ENCODE data around the gene PNPLA1. TPM values are rescaled to one million over a fixed set of nuclear protein-coding genes. Genes with fewer than 3 reads are reported as not detected.

The PNPLA1 gene, protein sequence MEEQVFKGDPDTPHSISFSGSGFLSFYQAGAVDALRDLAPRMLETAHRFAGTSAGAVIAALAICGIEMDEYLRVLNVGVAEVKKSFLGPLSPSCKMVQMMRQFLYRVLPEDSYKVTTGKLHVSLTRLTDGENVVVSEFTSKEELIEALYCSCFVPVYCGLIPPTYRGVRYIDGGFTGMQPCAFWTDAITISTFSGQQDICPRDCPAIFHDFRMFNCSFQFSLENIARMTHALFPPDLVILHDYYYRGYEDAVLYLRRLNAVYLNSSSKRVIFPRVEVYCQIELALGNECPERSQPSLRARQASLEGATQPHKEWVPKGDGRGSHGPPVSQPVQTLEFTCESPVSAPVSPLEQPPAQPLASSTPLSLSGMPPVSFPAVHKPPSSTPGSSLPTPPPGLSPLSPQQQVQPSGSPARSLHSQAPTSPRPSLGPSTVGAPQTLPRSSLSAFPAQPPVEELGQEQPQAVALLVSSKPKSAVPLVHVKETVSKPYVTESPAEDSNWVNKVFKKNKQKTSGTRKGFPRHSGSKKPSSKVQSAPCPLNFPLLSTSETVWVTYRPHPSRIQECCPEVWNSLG
- total RNA-seq = not detected in 2 replicates

DNA sequence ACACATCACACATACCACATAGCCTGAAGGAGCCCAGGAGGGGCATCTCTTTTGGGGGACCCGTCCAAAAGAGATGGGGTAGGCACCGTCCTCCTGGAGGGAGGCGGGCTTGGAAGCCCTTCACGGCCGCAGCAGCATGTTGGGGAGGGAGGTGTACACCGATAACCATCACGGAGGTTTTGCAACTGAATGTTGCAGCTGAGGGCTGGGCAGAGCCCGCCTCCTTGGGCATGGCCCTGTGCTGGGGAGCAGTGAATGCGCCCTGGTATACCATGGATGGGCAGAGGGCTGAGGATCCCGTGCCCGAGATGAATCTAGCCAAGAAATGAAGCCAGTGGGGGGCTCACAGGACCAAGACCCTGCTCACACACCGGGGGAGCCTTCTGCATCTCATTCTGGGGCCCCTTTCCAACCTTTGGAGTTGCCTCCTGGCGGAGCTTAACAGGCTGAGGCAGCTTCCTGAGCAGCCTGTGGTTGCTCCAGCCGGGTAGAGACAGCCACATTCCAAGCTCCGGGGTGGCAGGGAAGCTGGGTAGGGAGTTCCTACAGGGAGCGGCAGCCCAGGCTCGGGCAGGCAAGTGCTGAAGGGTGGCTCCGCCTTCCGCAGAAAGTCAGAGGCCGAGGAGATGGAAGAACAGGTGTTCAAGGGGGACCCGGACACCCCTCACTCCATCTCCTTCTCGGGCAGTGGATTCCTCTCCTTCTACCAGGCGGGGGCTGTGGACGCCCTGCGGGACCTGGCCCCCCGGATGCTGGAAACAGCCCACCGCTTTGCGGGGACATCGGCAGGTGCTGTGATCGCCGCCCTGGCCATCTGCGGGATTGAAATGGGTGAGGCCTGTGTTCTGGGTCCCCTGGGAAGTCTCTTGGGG, at the start of gene PNPLA1:
PNPLA1 (plus strand) TSS at position 227 of the 872 bp plus-strand sequence; CDS start at position 627, 400 bp downstream.

DNA sequence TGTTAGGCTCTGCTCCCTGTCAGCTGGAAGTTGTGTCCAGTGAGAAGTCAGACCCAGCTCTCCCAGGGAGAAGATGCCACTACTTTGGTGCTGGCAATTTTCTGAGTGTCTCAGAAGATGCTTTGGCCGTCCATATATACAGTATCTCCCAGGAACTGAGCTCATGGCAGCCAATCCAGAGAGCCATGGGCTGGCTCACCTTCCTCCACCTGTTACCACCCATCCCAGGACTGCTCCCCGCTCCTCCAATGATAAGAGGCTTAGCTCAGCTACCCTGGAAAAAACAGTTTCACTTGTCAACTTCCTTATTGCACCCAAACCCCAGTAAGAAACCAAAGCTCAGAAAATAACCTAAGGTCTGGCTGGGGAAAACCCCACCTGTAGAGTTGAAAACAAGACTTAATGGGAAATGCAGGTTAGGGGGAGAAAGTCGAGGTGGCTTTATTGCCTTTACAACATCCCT, 67.0 kb downstream of the PNPLA1 start, which contains the start of gene BNIP5:
BNIP5 (minus strand) TSS at position 110 of the 463 bp plus-strand sequence. CDS start 6,198 bp downstream, outside the sequence.

Other genes starting within 250 kb of the PNPLA1 start
- not detected in 2 replicates for gene SLC26A8, start 245.4 kb upstream of the PNPLA1 start, total RNA-seq
- 56.9 and 78.0 TPM in 2 replicates for gene MAPK14, start 242.3 kb upstream of the PNPLA1 start, total RNA-seq
- gene MAPK13, start 139.5 kb upstream of the PNPLA1 start, total RNA-seq = 0.39 and 0.43 TPM in 2 replicates
- 16.7 and 22.0 TPM in 2 replicates for gene BRPF3, start 73.3 kb upstream of the PNPLA1 start, total RNA-seq
- gene BNIP5, start 66.8 kb downstream of the PNPLA1 start, total RNA-seq = not detected in 2 replicates
- not detected in 2 replicates for gene ETV7, start 117.6 kb downstream of the PNPLA1 start, total RNA-seq
- gene PXT1, start 172.8 kb downstream of the PNPLA1 start, total RNA-seq = 0.11 and 0.39 TPM in 2 replicates
- gene KCTD20, start 172.9 kb downstream of the PNPLA1 start, total RNA-seq = 75.4 and 95.0 TPM in 2 replicates

Measured in placental epithelial cell (primary cell).